ENCODE measurements around the gene PTRHD1. TPM values are rescaled to one million over a fixed set of nuclear protein-coding genes. Genes with fewer than 3 reads are reported as not detected.

The PTRHD1 gene
- total and polyA plus RNA-seq, 2 of the 8 experiments (the other 6 are each of a cell fraction or from before 2014, with no cell fraction given): 46.2 to 91.9 TPM

- Histone ChIP-seq H3K4ac (replicated peaks; ENCODE audit: insufficient read length, low read depth, low read length) (no peak overlapping the region), H3K4me1 (replicated peaks in 1 of 4; ENCODE audit: control insufficient read depth in 3 of 4, insufficient read depth in 4 of 4, low read length in 3 of 4) (peaks cover 2 to 5% (median 3%) of the 10 kb centered on the region in 4 experiments; a peak in 5 of 7 replicates), H2AFZ (ENCODE audit: low read length) (no peak overlapping the region), H4K8ac (ENCODE audit: extremely low read depth, insufficient read depth, low read length) (no peak overlapping the region), H2BK5ac (ENCODE audit: low read depth, low read length) (no peak overlapping the region), H3K9me3 (ENCODE audit: insufficient read depth in 2 of 2, low read depth in 1 of 2, low read length in 1 of 2) (no peaks in the 10 kb centered on the region), H3K9ac (replicated peaks in 1 of 4; ENCODE audit: extremely low read depth in 1 of 4, low read depth in 3 of 4, low read length in 3 of 4) (no peak overlapping the region), H2BK20ac (ENCODE audit: low read length) (no peak overlapping the region), H3K27ac (ENCODE audit: low read depth, low read length) (no peak overlapping the region), H3K4me3 (ENCODE audit: extremely low read depth in 1 of 4, insufficient read depth in 2 of 4, low read depth in 3 of 4, low read length in 4 of 4) (no peak overlapping the region), H3K56ac (replicated peaks; ENCODE audit: insufficient read length, low read depth, low read length) (no peak overlapping the region), H3K36me3 (ENCODE audit: control insufficient read depth in 2 of 4, insufficient read depth in 4 of 4, low read length in 3 of 4) (peaks cover 0 to 5% (median 3%) of the 10 kb centered on the region in 4 experiments; a peak in 4 of 8 replicates), H3K79me1 (ENCODE audit: low read depth, low read length) (no peaks in the 10 kb centered on the region), H3K14ac (ENCODE audit: insufficient read length) (no peak overlapping the region), H3K27me3 (replicated peaks in 1 of 4; ENCODE audit: control insufficient read depth in 3 of 4, extremely low read depth in 1 of 4, insufficient read depth in 3 of 4, low read length in 3 of 4) (peaks cover 0 to 2% (median 0%) of the 10 kb centered on the region in 4 experiments; a peak in 1 of 7 replicates), H2BK12ac (ENCODE audit: low read depth, low read length) (no peak overlapping the region), H3K23me2 (ENCODE audit: low read depth, low read length) (no peaks in the 10 kb centered on the region; the same call in 1 of the 2 replicates), H2AK5ac (ENCODE audit: low read depth, low read length) (no peak overlapping the region), H3K79me2 (ENCODE audit: control insufficient read depth in 1 of 2, insufficient read depth in 2 of 2, low read length in 2 of 2) (no peaks in the 10 kb centered on the region), H4K20me1 (replicated peaks in 1 of 2; ENCODE audit: control insufficient read depth in 1 of 2, insufficient read depth in 2 of 2, low read length in 2 of 2) (no peaks in the 10 kb centered on the region), H3K4me2 (ENCODE audit: insufficient read depth in 1 of 2, low read depth in 2 of 2, low read length in 2 of 2) (no peak overlapping the region), H2BK120ac (replicated peaks; ENCODE audit: low read depth, low read length) (no peak overlapping the region), H2BK15ac (ENCODE audit: low read length) (no peak overlapping the region), H3K18ac (ENCODE audit: extremely low read depth, low read length) (no peak overlapping the region), H4K5ac (ENCODE audit: insufficient read length, low read depth, low read length) (no peak overlapping the region), H4K91ac (replicated peaks; ENCODE audit: insufficient read length, low read length) (no peak overlapping the region), H3K23ac (ENCODE audit: insufficient read length) (no peak overlapping the region)
- no peak for TF ChIP-seq POLR2AphosphoS5 (IDR thresholded peaks at IDR 0.05; ENCODE audit: low read depth, low read length)
- TF ChIP-seq MAX (IDR thresholded peaks at IDR 0.05): no peak
- no peak for TF ChIP-seq KDM4A (IDR thresholded peaks at IDR 0.05; ENCODE audit: low read depth, low read length, severe bottlenecking)
- TF ChIP-seq EZH2 (IDR thresholded peaks at IDR 0.05; ENCODE audit: low read depth, low read length, severe bottlenecking): no peak
- TF ChIP-seq CBX8 (IDR thresholded peaks at IDR 0.05; ENCODE audit: borderline replicate concordance, low read depth, low read length): no peak
- no peak for TF ChIP-seq RFX5 (IDR thresholded peaks at IDR 0.05; ENCODE audit: borderline replicate concordance, low read depth, low read length)
- TF ChIP-seq ASH2L (IDR thresholded peaks at IDR 0.05; ENCODE audit: low read length): no peak
- no peak for TF ChIP-seq ZNF274 (IDR thresholded peaks at IDR 0.05; ENCODE audit: borderline replicate concordance, extremely low read depth, low read length)
- DNase-seq (ENCODE audit: low read depth in 1 of 2, low spot score in 2 of 2) (no peak), FAIRE-seq (no peak)
- CTCF ChIA-PET (ENCODE audit: partially characterized antibody): interaction anchor here (0.7 to 1.1 kb wide), 2 partner anchors 23 to 65 kb away, joined by 3 to 4 read pairs; no protein-coding TSS in a partner anchor
- 96% methylated on average over 1 of the region's 1 CpG; no CpG with 5 or more reads in 1 of the 2 experiments for WGBS, 2 experiments (ENCODE audit: extremely low coverage in 1 of 2, insufficient coverage in 1 of 2, insufficient read length in 1 of 2, insufficient replicate concordance in 2 of 2, low coverage in 1 of 2, low lambda C conversion rate in 2 of 2, missing lambda C conversion rate in 1 of 2)
- POLR2A ChIA-PET (ENCODE audit: partially characterized antibody): no interaction called here
Observed at GRCh38 chr2:24756789-24757188, 36.4 kb downstream of the PTRHD1 start.
